Measurements from ENCODE around the gene ARRDC4. TPM values are rescaled to one million over a fixed set of nuclear protein-coding genes. Genes with fewer than 3 reads are reported as not detected.

The ARRDC4 gene
- total RNA-seq, 2 experiments from 2014 or later, result not detected

DNA sequence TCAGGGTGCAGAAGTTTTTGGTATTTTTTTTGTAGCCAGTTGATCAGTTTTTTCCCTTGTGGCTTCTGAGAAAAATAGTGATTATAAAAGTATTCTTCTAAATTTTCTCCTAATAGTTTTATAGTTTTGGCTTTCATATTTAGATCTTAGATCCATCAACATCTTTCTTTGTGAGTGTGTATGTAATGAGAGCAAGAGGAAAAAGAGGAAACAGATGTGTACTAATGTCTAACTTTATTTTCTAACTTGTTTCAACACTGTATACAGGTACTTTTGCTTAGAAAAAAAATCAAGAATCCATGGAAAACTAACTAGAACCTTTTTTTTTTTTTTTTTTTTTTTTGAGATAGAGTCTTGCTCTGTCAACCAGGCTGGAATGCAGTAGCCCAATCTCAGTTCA lies 53.1 kb downstream of the ARRDC4 start:
- Histone ChIP-seq H3K4me2 (ENCODE audit: low read length) (no peak overlapping the region), H3K4me3 (ENCODE audit: low read depth, low read length, poor library complexity, severe bottlenecking) (no peak overlapping the region), H3K9me2 (ENCODE audit: insufficient read depth, low read length) (no peaks in the 10 kb centered on the region), H3K27ac (ENCODE audit: low read depth, low read length, poor library complexity, severe bottlenecking) (no peak overlapping the region), H4K20me1 (ENCODE audit: insufficient read depth, low read length) (no peaks in the 10 kb centered on the region), H3K79me2 (ENCODE audit: insufficient read depth, low read depth, low read length) (no peaks in the 10 kb centered on the region), H3K4me1 (ENCODE audit: insufficient read depth, low read length, poor library complexity, severe bottlenecking) (no peaks in the 10 kb centered on the region), H3K9me3 (ENCODE audit: low read length) (no peaks in the 10 kb centered on the region), H3K36me3 (ENCODE audit: insufficient read depth, low read length) (no peaks in the 10 kb centered on the region), H2AFZ (ENCODE audit: low read length) (no peak overlapping the region)
- ChIA-PET POLR2A (interaction anchor here (0.6 kb wide), 1 partner anchor 11 kb away, joined by 3 read pairs; no protein-coding TSS in a partner anchor), CTCF (ENCODE audit: unreplicated experiment) (no interaction called here)
- TF ChIP-seq, protein P1, sequence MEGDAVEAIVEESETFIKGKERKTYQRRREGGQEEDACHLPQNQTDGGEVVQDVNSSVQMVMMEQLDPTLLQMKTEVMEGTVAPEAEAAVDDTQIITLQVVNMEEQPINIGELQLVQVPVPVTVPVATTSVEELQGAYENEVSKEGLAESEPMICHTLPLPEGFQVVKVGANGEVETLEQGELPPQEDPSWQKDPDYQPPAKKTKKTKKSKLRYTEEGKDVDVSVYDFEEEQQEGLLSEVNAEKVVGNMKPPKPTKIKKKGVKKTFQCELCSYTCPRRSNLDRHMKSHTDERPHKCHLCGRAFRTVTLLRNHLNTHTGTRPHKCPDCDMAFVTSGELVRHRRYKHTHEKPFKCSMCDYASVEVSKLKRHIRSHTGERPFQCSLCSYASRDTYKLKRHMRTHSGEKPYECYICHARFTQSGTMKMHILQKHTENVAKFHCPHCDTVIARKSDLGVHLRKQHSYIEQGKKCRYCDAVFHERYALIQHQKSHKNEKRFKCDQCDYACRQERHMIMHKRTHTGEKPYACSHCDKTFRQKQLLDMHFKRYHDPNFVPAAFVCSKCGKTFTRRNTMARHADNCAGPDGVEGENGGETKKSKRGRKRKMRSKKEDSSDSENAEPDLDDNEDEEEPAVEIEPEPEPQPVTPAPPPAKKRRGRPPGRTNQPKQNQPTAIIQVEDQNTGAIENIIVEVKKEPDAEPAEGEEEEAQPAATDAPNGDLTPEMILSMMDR (conservative IDR thresholded peaks at IDR 0.05; ENCODE audit: low read length), result no peak
- no peak for TF ChIP-seq EZH2phosphoT487 (IDR thresholded peaks at IDR 0.05; ENCODE audit: borderline replicate concordance, low read depth, low read length)
- no TSS peak for BruUV-seq (replicated peaks)
- no peak for DNase-seq (ENCODE audit: low spot score)
- intact Hi-C loops (cut with micrococcal nuclease; ENCODE audit: unreplicated experiment), result no loop called here

DNA sequence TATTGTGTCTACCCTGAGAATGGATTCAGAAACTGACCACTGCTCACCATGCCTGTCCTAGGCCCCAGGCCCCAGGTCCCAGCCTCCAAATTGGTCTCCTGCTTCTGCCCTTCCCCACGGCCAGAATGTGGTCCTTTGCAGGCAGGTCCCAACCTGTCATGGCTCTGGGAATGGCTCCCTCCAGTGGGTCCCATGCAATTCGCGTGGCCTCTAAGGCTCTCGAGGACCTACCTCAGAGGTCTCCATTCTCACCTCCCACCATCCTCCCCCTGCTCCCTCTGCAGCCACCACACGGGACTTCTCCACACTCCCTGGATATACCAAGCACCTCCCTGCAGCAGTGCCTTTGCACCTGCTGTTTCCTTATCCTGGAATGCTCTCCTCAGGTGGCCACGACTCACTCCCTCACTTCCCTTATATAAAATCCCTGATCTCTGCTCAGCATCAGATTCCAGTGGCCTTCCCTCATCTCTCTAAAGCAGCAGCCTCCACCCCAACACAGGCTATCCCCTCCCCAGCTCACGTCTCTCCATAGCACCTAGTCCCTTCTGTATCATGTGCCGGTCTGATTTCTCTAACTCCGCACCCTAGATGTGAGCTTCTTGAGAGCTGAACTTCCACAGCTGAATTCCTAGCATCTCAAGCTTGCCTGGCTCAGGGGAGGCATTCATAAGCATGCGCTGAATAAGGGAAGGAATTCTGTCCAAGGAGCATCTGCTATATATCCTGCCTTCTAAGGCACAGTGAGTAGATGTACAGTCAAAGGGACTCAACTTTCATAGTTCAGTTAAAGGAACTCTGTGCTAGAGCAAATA lies 56.9 kb downstream of the ARRDC4 start:
- Histone ChIP-seq H4K20me1 (ENCODE audit: insufficient read depth, low read length) (no peaks in the 10 kb centered on the region), H3K4me1 (ENCODE audit: insufficient read depth, low read length, poor library complexity, severe bottlenecking) (no peaks in the 10 kb centered on the region), H3K9me2 (ENCODE audit: insufficient read depth, low read length) (no peaks in the 10 kb centered on the region), H2AFZ (ENCODE audit: low read length) (no peak overlapping the region), H3K27ac (ENCODE audit: low read depth, low read length, poor library complexity, severe bottlenecking) (no peak overlapping the region), H3K4me2 (ENCODE audit: low read length) (no peak overlapping the region), H3K4me3 (ENCODE audit: low read depth, low read length, poor library complexity, severe bottlenecking) (no peak overlapping the region), H3K9me3 (ENCODE audit: low read length) (no peaks in the 10 kb centered on the region), H3K36me3 (ENCODE audit: insufficient read depth, low read length) (no peaks in the 10 kb centered on the region), H3K79me2 (ENCODE audit: insufficient read depth, low read depth, low read length) (no peaks in the 10 kb centered on the region)
- BruUV-seq (replicated peaks), result no TSS peak
- CTCF ChIA-PET (ENCODE audit: unreplicated experiment), result no interaction called here
- TF ChIP-seq, protein P1 (conservative IDR thresholded peaks at IDR 0.05; ENCODE audit: low read length), result no peak
- no peak for TF ChIP-seq EZH2phosphoT487 (IDR thresholded peaks at IDR 0.05; ENCODE audit: borderline replicate concordance, low read depth, low read length)
- intact Hi-C loops (cut with micrococcal nuclease; ENCODE audit: unreplicated experiment), result no loop called here
- DNase-seq (ENCODE audit: low spot score), result no peak
- POLR2A ChIA-PET, result no interaction called here

DNA sequence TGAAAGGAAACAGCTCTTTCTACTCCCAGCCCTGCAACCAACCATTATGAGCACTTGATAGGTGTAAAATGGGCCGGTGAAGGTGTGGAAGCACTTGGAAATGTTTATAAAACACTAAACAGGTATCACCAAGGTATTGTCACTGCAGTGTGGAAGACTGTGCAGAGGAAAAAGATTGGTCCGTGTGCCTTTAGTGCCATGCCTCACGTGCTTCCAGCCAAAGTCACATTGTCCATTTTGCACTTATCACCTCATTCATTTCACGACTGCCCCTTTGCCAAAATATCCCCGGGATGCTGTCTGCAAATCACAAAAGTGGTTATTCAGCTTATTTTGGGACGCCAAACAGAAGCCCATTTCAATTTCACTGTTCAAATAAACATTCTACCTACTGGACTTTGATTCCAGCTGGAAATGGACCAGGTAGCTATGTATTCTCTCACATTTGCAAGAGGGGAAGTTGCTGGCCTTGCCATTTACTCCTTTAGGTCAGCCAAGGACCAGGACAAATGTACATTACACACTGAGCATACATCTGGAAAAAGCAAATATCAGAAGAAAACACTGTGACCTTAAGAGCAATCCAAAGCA lies 58.4 kb downstream of the ARRDC4 start:
- no peak for DNase-seq (ENCODE audit: low spot score)
- H4K20me1 ChIP-seq (ENCODE audit: insufficient read depth, low read length), result no peaks in the 10 kb centered on the region
- H3K9me3 ChIP-seq (ENCODE audit: low read length), result no peaks in the 10 kb centered on the region
- CTCF ChIA-PET (ENCODE audit: unreplicated experiment), result no interaction called here
- H3K4me2 ChIP-seq (ENCODE audit: low read length), result no peak overlapping the region
- POLR2A ChIA-PET, result interaction anchor here (0.6 kb wide), 1 partner anchor 1085 kb away, joined by 4 read pairs; no protein-coding TSS in a partner anchor
- H3K79me2 ChIP-seq (ENCODE audit: insufficient read depth, low read depth, low read length), result no peaks in the 10 kb centered on the region
- H3K27ac ChIP-seq (ENCODE audit: low read depth, low read length, poor library complexity, severe bottlenecking), result no peak overlapping the region
- intact Hi-C loops (cut with micrococcal nuclease; ENCODE audit: unreplicated experiment), result no loop called here
- no peak for TF ChIP-seq EZH2phosphoT487 (IDR thresholded peaks at IDR 0.05; ENCODE audit: borderline replicate concordance, low read depth, low read length)
- TF ChIP-seq, protein P1 (conservative IDR thresholded peaks at IDR 0.05; ENCODE audit: low read length), result no peak
- no peaks in the 10 kb centered on the region for H3K9me2 ChIP-seq (ENCODE audit: insufficient read depth, low read length)
- H3K4me3 ChIP-seq (ENCODE audit: low read depth, low read length, poor library complexity, severe bottlenecking), result no peak overlapping the region
- H3K4me1 ChIP-seq (ENCODE audit: insufficient read depth, low read length, poor library complexity, severe bottlenecking), result no peaks in the 10 kb centered on the region
- H2AFZ ChIP-seq (ENCODE audit: low read length), result no peak overlapping the region
- H3K36me3 ChIP-seq (ENCODE audit: insufficient read depth, low read length), result no peaks in the 10 kb centered on the region
- BruUV-seq (replicated peaks), result no TSS peak

All from OCI-LY7 (cell line).